HEK293 (cell line): Measurements from ENCODE around the gene SPEG.

Experiments used
- PRDM10 ChIP-seq: fragments of 450-650 bp; formaldehyde crosslinking; IDR thresholded peaks from 2 replicates; pipeline ENCODE4 v1.5.1; 2016; ENCODE audit warnings: missing biosample characterization, missing genetic modification characterization
- REPIN1 ChIP-seq: fragments of 450-650 bp; formaldehyde crosslinking; IDR thresholded peaks from 2 replicates; pipeline ENCODE4 v1.5.1; 2017; ENCODE audit warnings: missing biosample characterization, missing genetic modification characterization, low read depth
- TSHZ1 ChIP-seq: fragments of 450-650 bp; formaldehyde crosslinking; IDR thresholded peaks from 2 replicates; pipeline ENCODE4 v1.5.1; 2016; ENCODE audit warnings: missing biosample characterization, missing genetic modification characterization, borderline replicate concordance
- YY1 ChIP-seq: fragments of 450-650 bp; formaldehyde crosslinking; IDR thresholded peaks from 2 replicates; pipeline ENCODE4 v1.5.1; 2018; ENCODE audit warnings: missing biosample characterization, missing genetic modification characterization
- ZNF239 ChIP-seq: fragments of 450-650 bp; formaldehyde crosslinking; IDR thresholded peaks from 2 replicates; pipeline ENCODE4 v1.5.1; 2016; ENCODE audit warnings: missing biosample characterization, missing genetic modification characterization
- ZNF449 ChIP-seq: fragments of 450-650 bp; formaldehyde crosslinking; IDR thresholded peaks from 2 replicates; pipeline ENCODE4 v1.5.1; 2017; ENCODE audit warnings: missing biosample characterization, mild to moderate bottlenecking, missing genetic modification characterization, moderate library complexity
- ZNF549 ChIP-seq: fragments of 450-650 bp; IDR thresholded peaks from 2 replicates; pipeline ENCODE4 v1.5.1; 2018; ENCODE audit warnings: missing biosample characterization, missing genetic modification characterization, mild to moderate bottlenecking, inconsistent platforms, moderate library complexity
- ZNF670 ChIP-seq: fragments of 450-650 bp; formaldehyde crosslinking; IDR thresholded peaks from 2 replicates; pipeline ENCODE4 v1.5.1; 2016; ENCODE audit warnings: missing biosample characterization, missing genetic modification characterization, low read depth
- ZNF701 ChIP-seq: fragments of 450-650 bp; formaldehyde crosslinking; IDR thresholded peaks from 2 replicates; pipeline ENCODE4 v1.5.1; 2016; ENCODE audit warnings: missing biosample characterization, missing genetic modification characterization
- ZNF830 ChIP-seq: fragments of 450-650 bp; IDR thresholded peaks from 2 replicates; pipeline ENCODE4 v1.5.0; 2018; ENCODE audit warnings: missing biosample characterization, missing genetic modification characterization, low read depth, mild to moderate bottlenecking, moderate library complexity
- TF ChIP-seq, protein P1 (sequence below): fragments of 450-650 bp; formaldehyde crosslinking; IDR thresholded peaks from 2 replicates; pipeline ENCODE4 v1.5.1; 2016; ENCODE audit warnings: missing biosample characterization, missing genetic modification characterization, low read depth
- TF ChIP-seq, protein P2 (sequence below): fragments of 450-650 bp; formaldehyde crosslinking; IDR thresholded peaks from 2 replicates; pipeline ENCODE4 v1.5.1; 2016; ENCODE audit warnings: missing biosample characterization, missing genetic modification characterization

- TF ChIP-seq, protein P1, sequence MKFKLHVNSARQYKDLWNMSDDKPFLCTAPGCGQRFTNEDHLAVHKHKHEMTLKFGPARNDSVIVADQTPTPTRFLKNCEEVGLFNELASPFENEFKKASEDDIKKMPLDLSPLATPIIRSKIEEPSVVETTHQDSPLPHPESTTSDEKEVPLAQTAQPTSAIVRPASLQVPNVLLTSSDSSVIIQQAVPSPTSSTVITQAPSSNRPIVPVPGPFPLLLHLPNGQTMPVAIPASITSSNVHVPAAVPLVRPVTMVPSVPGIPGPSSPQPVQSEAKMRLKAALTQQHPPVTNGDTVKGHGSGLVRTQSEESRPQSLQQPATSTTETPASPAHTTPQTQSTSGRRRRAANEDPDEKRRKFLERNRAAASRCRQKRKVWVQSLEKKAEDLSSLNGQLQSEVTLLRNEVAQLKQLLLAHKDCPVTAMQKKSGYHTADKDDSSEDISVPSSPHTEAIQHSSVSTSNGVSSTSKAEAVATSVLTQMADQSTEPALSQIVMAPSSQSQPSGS (tag by site-specific recombination) = no peak
- TF ChIP-seq, protein P2, sequence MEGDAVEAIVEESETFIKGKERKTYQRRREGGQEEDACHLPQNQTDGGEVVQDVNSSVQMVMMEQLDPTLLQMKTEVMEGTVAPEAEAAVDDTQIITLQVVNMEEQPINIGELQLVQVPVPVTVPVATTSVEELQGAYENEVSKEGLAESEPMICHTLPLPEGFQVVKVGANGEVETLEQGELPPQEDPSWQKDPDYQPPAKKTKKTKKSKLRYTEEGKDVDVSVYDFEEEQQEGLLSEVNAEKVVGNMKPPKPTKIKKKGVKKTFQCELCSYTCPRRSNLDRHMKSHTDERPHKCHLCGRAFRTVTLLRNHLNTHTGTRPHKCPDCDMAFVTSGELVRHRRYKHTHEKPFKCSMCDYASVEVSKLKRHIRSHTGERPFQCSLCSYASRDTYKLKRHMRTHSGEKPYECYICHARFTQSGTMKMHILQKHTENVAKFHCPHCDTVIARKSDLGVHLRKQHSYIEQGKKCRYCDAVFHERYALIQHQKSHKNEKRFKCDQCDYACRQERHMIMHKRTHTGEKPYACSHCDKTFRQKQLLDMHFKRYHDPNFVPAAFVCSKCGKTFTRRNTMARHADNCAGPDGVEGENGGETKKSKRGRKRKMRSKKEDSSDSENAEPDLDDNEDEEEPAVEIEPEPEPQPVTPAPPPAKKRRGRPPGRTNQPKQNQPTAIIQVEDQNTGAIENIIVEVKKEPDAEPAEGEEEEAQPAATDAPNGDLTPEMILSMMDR (tag by site-specific recombination) = no peak
- TF ChIP-seq ZNF549 (tag by site-specific recombination) = no peak
- TF ChIP-seq ZNF449 (tag by site-specific recombination) = no peak
- TF ChIP-seq YY1 (tag by site-specific recombination) = no peak
- TF ChIP-seq ZNF670 (tag by site-specific recombination) = no peak
- TF ChIP-seq TSHZ1 (tag by site-specific recombination) = no peak
- no peak for TF ChIP-seq ZNF239 (tag by site-specific recombination)
- TF ChIP-seq PRDM10 (tag by site-specific recombination) = no peak
- no peak for TF ChIP-seq REPIN1 (tag by site-specific recombination)
- TF ChIP-seq ZNF701 (tag by site-specific recombination) = no peak
- no peak for TF ChIP-seq ZNF830
Measured at GRCh38 chr2:219507581-219508443, 73.2 kb downstream of the SPEG start.
